ENCODE measurements around the gene PLEKHM2. TPM values are rescaled to one million over a fixed set of nuclear protein-coding genes. Genes with fewer than 3 reads are reported as not detected.

Gene PLEKHM2
- total RNA-seq, 1 experiment from 2014 or later = 32.6 TPM

DNA sequence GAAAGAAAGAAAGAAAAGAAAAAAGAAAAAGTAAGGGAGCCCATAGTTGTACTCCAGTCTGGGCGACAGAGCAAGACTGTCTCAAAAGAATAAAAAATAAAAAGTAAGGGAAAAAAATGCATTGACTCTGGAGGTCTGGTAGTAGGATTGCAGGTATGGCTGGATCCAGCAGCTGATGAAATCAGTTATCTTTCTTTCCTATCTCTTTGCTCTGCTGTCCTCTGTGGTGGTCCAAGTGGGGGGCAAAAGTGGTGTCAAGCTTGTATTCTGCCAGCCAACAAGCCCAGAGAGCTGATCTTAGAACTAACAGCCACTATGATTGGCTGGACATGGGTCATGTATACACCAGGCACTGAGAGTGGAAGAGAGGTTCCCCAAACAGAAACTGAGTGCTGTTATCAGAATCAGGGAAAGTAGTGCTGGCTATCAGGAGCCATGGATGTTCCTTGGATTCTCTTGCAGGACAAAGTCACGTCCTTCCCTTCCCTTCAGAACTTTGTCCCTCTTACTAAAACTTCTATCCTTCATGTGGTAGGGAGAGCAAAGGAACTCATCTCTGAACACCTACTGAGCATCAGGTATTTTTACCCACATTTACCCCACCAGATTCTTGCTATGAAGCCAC is 71.0 kb downstream of the PLEKHM2 start:
- no peaks in the 10 kb centered on the region for H3K36me3 ChIP-seq
- no peak for DNase-seq
- H3K4me3 ChIP-seq = no peak overlapping the region
- no peaks in the 10 kb centered on the region for H3K27me3 ChIP-seq
- no peaks in the 10 kb centered on the region for H3K9me3 ChIP-seq

DNA sequence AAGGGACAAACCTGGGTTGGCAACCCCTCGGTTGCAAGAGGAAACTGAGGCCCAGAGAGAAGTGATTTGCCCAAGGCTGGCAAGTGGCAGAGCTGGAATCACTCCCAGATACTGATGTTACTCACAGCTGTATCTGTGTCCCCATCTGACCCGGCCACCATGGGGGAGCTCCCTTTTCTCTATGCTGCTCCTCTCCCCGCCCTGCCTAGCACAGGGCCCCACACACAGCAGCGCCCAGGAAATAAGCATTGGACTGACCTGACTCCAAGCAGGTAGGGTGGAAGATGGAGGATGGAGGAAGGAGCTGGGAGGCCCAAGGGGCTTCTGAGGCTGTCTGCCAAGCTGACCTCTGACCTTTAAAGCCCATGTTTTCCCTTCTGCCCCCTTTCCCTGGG is 71.5 kb downstream of the PLEKHM2 start:
- H3K27me3 ChIP-seq = no peaks in the 10 kb centered on the region
- no peaks in the 10 kb centered on the region for H3K36me3 ChIP-seq
- no peaks in the 10 kb centered on the region for H3K9me3 ChIP-seq
- no peak overlapping the region for H3K4me3 ChIP-seq
- no peak for DNase-seq

DNA sequence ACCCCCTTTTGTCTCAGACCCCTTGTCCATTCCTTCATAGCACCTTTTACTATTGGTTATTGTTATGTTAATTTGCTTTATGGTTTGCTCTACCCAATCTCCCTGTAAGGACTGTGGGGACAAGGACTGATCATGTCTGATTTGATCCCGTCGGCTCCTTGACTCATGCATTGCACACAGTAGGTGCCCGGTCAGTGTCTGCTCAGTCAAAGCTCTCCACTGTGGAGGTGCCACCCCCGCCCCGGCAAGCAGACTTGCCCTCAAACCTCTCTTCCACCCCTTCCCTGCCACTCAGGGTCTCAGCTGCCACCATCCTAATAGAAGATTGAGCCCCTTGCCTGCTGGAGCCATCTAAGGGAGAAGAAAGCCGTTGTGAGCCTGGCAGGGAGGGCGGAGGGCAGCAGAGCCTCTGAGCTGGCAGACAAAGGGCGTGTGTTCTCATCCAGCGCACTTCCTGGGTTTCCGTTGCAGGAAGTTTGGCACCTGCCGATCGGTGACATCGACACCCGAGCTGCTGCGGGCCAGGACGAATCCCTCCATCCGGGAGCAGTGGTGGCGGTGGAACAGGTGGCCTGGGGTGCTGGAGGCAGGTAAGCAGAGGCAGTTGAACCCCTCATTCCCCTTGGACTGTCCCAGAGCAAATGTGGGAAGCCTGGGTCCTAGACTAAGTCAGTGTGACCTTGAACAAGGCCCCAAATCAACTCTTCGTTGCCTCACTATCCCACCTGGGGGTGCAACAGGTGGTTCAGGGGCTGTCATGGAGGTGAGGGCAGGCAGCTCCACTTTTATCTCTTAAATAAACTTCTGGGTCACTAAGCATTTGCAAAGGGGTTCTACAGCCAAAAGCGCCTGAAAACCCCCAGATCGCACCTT is 72.3 kb downstream of the PLEKHM2 start:
- no peaks in the 10 kb centered on the region for H3K27me3 ChIP-seq
- DNase-seq = peak; percentile 56
- H3K4me3 ChIP-seq = no peak overlapping the region
- no peaks in the 10 kb centered on the region for H3K36me3 ChIP-seq
- H3K9me3 ChIP-seq = no peaks in the 10 kb centered on the region

DNA sequence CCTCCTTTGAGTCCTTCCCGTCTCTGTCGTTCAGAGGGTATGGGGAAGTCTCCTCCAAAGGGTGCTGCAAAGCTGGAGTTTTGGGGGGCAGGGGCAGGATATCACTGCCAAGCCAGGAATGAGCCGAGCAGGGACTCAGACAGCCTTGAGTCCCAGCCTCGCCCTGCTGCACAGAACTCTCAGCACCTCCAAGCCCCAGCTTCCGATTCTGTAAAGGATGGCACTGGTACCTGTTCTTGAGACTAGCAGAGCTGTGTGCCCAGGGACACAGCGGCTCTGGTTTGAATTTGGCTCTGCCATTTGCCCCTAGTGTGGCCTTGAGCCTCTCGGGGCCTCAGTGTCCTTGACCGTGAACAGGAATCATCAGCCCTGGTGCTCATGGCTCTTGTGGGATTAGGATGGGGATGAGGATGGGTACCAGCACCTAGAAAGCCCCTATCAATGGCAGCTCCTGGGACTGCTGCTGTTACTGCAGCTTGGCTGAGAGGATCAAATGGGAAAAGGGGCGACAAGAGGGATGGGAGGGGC is 73.0 kb downstream of the PLEKHM2 start:
- H3K36me3 ChIP-seq = no peaks in the 10 kb centered on the region
- H3K27me3 ChIP-seq = no peaks in the 10 kb centered on the region
- no peak for DNase-seq

DNA sequence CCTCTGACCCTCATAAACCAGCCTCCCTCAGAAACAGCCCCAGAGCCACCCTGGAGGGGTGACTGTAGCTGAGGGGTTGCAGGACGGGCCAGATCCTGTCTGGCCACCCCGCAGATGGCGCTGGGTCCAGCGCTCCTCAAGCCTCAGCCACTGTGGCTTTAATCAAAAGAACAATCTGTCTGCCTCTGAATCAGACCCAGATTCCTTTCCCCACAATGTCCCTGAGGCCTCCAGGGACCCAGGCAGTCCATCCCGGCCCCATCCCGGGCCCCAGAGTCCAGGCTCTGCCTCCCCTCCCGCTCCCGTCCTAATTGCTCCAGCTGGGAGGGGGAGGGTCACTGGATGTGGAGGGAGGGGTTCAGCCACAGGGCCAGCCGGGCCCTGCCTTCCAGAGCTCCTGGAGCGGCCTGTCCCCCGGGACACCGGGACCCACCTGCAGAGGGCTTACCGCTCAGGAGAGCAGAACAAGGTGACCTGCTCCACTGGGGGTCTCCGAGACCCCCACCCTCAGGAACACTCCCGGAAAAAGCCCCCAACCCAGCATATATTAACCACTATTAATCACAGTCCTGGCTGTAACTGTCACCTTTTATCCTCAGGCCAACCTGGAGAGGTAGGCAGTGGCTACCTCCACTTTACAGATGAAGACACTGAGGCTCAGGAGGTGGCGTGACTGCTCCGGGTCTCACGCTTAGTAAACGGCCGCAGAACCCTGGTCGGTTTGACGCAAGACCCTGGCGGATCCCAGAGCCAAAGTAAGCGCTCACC is 73.6 kb downstream of the PLEKHM2 start:
- DNase-seq = no peak
- no peaks in the 10 kb centered on the region for H3K36me3 ChIP-seq
- H3K4me3 ChIP-seq = no peak overlapping the region
- H3K9me3 ChIP-seq = no peaks in the 10 kb centered on the region
- H3K27me3 ChIP-seq = no peaks in the 10 kb centered on the region

More for the DNA sequence above, 73.0 kb downstream of the PLEKHM2 start:
- Histone ChIP-seq H3K4me3 (no peak overlapping the region), H3K9me3 (no peaks in the 10 kb centered on the region)

DNA sequence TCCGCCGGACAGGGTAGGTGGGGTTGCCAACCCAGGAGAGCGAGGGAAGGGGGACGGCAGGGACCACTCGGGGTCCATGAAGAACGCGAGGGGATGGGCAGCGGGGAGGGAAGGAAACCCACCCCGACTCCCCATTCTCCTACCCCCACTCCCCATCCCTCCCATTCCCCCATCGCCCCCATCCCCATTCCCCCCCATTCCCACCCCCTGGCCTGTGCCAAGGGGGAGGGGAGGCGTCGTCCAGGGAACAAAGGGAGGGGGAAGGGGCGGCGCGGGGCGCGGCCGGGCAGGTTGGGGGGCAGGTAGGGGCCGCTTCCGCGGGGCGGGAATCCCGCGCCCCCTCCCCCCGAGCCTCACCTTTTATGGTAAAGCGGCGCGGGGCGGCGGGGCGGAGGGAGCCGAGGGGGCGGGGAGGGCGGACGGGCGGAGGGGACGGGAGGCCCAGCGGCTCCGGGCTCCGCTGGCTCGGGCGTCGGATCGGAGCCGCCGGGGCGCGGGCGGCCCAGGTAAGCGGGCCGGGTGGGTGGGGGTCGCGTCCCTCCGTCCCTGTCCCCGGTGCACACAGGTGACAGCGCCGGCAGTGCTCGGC is 74.3 kb downstream of the PLEKHM2 start, which contains the start of gene FBLIM1:
Gene FBLIM1, plus strand, starts transcription at position 453 of the 589 bp plus-strand sequence. CDS start 6,189 bp downstream, outside the sequence.
- Histone ChIP-seq H3K4me3 (peak within 1 kb of the TSS; percentile 59), H3K9me3 (no peaks in the 10 kb centered on the region), H3K36me3 (no peaks in the 10 kb centered on the region), H3K27me3 (no peaks in the 10 kb centered on the region)
- no peak for DNase-seq

DNA sequence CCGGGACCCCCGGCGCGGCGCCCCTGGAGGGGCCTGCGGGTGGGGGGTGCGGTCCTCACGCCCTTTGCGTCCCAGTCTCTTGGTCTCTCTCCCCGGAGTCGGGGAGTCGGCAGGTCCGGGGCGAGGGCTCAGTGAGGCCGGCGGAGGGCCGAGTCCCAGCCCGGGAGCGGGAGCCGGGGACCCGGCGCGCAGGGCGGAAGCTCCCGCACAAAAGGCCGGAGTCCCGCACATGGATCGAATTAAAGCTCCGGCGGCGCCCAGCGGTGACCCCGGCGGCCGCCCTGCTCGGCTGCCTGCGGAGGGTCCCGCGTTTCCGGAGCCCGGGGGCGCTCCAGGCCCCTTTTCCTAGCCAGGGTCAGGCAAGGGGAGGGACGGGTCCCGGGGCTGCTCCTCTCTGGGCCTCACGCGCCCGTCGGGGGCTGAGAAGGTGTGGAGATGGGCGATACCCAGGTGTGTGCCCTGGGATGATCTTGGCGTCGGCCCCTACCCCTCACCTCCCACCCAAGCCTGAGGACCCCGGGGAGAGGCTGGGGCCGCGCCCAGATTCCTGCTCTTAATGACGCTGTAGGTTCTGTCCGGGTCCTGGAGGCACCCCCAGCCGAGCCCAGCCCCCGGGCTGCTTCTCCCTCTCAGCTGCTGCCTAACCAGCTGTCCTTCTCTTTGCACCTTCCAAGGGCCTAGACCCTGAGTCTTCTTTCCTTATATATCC is 75.0 kb downstream of the PLEKHM2 start:
- DNase-seq = no peak
- no peaks in the 10 kb centered on the region for H3K27me3 ChIP-seq
- H3K9me3 ChIP-seq = no peaks in the 10 kb centered on the region
- H3K36me3 ChIP-seq = no peaks in the 10 kb centered on the region
- peak overlapping the region; percentile 59 for H3K4me3 ChIP-seq

DNA sequence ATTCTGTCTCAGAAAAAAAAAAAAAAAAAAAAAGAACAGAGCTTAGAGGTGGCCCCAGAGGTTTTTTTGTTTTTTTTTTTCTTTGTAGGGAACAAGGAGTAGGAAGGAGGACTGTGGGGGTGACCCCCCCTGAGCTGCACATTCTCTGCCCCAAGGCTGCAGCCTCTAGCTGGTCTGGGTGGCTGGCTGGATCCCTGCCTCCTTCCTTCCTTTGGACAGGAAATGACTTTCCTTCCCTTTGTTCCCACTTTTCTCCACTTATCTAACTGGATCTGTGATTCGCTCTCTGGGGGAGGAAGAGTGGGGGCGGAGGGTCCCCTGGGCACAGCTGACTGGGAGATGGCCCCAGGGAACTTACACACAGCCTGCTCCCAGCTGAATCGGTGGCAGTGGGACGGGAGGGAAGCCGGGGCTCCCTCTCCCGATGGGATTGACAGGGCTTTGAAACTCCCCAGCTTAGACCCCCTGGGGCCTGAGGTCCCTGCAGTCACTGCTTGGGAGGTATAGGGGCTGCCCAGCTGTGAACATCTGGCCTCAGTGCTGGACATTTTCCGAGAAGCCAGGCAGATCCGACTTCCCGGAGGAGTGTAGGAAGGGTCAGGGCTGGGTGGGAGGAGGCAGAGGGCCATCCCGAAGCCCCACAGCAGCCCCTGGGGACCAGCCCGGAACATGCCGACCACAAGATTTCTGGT is 76.5 kb downstream of the PLEKHM2 start:
- H3K4me3 ChIP-seq = no peak overlapping the region
- H3K27me3 ChIP-seq = no peaks in the 10 kb centered on the region

DNA sequence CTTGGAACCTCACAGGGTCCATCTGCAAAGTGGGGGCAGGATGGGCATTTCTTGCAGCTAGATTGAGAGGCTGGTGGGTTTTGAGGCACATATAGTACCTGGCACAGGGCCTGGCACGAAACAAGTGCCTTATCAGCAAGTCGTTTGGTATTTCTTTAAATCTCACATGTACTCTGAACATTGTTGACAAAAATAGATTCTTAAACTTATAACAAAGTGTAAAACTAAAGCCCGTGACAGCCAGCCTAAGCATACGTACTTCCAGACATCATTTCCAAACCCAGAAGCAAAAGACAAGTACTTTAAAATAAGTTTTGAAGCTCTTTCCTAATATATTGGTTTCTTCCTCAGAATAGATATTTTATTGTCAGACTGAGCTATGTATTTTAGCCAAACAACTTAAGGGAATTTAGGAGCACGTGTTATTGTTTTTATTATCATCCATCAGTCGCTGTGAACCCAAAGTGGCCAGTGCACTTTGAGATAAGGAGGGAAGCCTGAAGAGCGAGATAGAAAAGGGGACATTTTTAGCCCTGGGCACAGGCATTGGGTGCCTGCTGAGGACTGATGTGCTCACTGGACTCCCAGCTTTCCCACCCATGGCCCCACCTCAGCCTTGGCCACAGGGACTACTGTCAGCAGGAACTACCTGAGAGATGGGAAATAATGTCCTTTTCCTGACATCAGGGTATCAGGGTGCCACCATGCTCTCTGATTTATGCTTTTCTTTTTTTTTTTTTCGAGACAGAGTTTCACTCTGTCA is 77.4 kb downstream of the PLEKHM2 start:
- no peak for DNase-seq
- Histone ChIP-seq H3K36me3 (no peaks in the 10 kb centered on the region; the same call in 1 of the 2 replicates), H3K9me3 (no peaks in the 10 kb centered on the region), H3K27me3 (no peaks in the 10 kb centered on the region), H3K4me3 (no peak overlapping the region)

More for the DNA sequence above, 76.5 kb downstream of the PLEKHM2 start:
- peak; percentile 70 for DNase-seq
- no peaks in the 10 kb centered on the region; the same call in 1 of the 2 replicates for H3K36me3 ChIP-seq
- H3K9me3 ChIP-seq = no peaks in the 10 kb centered on the region

DNA sequence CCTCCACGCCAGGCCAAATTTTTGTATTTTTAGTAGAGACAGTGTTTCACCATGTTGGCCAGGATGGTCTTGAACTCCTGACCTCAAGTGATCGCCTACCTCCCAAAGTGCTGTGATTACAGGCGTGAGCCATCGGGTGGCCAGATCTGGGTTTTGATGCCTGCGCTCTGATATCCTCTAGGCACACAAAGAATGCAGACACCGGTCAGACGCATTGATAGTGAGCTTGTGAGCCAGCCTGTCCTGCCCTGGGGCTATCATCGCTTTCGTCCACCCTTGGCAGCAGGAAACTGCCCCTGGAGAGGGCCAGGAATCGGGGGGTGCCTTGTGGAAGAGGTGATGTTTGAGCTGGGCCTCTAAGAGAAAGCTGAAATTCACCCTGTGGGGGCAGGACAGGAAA is 78.4 kb downstream of the PLEKHM2 start:
- no peaks in the 10 kb centered on the region; the same call in 1 of the 2 replicates for H3K36me3 ChIP-seq
- H3K9me3 ChIP-seq = no peaks in the 10 kb centered on the region
- no peak overlapping the region for H3K4me3 ChIP-seq
- no peaks in the 10 kb centered on the region for H3K27me3 ChIP-seq
- DNase-seq = no peak

DNA sequence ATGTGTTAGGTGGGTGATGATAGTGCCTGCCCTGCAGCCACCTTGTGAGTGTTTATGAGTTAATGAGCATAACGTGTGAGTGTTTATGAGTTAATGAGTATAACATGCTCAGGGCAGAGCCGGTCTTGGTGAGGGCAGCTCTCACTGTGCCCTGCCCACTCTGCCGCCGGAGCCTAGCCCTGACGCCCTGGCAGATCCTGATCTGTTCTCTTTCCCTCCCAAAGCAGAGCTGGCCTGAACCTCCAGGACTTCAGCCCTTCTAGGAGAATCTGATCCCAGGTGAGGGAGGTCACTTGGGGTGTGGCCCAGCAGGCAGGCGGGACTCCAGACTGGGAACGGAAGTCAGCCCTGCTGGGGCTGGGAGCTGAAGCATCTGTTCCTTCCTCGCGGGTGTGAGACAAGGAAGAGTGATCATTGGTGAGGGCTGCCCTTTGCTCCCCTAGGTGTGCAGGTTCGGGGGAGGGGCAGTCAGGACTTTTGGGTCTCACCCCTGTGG is 80.2 kb downstream of the PLEKHM2 start:
- no peaks in the 10 kb centered on the region for H3K9me3 ChIP-seq
- no peak overlapping the region for H3K4me3 ChIP-seq
- no peaks in the 10 kb centered on the region for H3K27me3 ChIP-seq
- DNase-seq = no peak
- H3K36me3 ChIP-seq = no peaks in the 10 kb centered on the region; the same call in none of the 2 replicates

DNA sequence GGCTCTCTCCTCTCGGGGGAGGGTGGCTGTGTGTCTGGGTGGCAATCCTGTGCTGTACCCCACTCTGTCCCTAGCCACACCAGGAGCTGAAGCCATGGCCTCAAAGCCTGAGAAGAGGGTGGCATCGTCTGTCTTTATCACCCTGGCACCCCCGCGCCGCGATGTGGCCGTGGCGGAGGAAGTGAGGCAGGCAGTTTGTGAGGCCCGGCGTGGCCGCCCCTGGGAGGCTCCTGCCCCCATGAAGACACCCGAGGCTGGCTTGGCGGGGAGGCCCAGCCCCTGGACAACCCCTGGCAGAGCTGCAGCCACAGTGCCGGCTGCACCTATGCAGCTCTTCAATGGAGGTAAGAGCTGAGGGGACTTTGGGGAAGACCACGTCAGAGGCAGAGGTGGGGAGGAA is 80.8 kb downstream of the PLEKHM2 start:
- H3K4me3 ChIP-seq = no peak overlapping the region
- H3K9me3 ChIP-seq = no peaks in the 10 kb centered on the region
- H3K36me3 ChIP-seq = no peaks in the 10 kb centered on the region; the same call in none of the 2 replicates
- H3K27me3 ChIP-seq = no peaks in the 10 kb centered on the region
- no peak for DNase-seq

DNA sequence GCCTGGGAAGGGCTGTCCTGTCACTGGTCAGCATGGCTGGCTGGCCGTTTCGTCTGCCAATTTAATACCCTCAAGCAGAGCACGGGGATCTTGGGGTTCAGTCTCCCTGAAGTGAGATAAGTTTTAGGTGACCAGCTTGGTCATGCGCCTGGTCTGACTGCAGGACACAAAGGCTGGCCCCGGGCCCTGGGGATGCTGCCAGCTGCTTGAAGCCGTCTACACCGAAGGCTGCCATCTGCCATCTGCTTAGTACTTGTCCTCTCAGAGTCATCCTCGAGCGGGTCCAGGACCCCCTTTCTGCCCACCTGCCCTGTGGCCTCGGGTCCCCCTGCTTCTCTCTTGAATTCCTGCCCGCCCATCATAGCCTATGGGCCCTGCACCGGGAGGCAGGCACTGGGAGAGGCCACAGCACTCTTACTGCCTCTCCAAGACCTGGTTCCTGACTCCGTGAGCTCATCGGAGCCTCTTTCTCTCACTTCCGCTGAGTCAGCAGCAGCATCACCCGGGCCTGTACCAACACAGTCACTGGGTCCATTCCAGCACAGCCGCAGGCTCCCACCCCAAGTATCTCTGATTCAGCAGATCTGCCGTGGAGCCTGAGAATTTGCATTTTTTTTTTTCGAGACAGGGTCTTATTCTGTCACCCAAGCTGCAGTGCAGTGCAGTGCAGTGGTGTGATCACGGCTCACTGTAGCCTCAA is 81.5 kb downstream of the PLEKHM2 start:
- peak; percentile 95 for DNase-seq
- Histone ChIP-seq H3K4me3 (no peak overlapping the region), H3K36me3 (no peaks in the 10 kb centered on the region; the same call in none of the 2 replicates), H3K27me3 (no peaks in the 10 kb centered on the region), H3K9me3 (no peaks in the 10 kb centered on the region)

DNA sequence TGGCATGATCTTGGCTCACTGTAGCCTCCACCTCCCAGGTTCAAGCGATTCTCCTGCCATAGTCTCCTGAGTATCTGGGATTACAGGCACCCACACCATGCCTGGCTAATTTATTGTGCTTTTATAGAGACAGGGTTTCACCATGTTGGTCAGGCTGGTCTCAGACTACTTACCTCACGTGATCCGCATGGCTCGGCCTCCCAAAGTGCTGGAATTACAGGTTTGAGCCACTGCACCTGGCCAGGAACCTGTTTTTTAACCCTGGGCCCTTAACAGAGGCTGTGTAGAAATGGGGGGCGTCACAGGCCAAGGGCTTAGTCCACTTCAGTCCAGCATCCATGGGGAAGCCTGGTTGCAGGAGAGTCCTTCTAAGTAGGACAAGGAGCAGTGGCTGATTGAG is 83.8 kb downstream of the PLEKHM2 start:
- no peaks in the 10 kb centered on the region; the same call in none of the 2 replicates for H3K36me3 ChIP-seq
- no peak for DNase-seq
- no peaks in the 10 kb centered on the region for H3K27me3 ChIP-seq
- no peaks in the 10 kb centered on the region for H3K9me3 ChIP-seq
- no peak overlapping the region for H3K4me3 ChIP-seq
